ENCODE data around the gene TCEA3. TPM values are rescaled to one million over a fixed set of nuclear protein-coding genes. Genes with fewer than 3 reads are reported as not detected.

TCEA3 gene
- total RNA-seq, 1 donor from 2014 or later = 4.0 TPM

DNA sequence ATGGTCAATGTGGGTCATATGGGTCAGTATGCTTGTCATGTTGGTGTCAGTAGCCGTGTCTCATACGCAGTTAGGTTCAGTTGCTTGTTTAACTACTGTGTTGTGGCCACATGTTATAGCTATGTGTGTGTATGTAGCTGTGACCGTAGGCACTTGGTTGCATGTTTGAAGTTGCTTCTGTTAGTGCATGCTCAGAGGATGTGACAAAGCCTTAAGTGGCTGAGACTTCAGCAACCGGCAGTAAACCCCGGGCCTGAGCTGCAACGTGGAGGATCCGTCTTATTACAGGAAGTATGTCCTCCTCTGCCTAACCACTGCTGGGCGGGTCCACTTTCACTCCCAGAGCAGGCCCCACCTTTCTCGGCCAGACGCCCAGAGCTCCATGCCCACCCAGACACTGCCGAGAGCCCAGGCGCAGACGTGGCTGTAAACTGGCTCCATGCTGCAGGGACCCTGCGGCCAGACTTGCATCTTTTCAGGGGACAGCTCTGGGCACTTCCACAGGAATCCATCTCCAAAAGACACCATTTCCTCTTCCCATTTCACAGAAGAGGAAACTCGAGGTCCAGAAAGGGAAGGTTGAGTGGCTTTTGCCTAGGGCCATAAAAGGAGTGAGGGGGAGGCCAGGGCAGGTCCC lies 2.2 kb downstream of the TCEA3 start:
- Mint-ChIP-seq H3K4me1 (ENCODE audit: unreplicated experiment) (peaks cover 24% of the 10 kb centered on the region), H3K36me3 (ENCODE audit: unreplicated experiment) (peaks cover 8% of the 10 kb centered on the region), H3K27me3 (ENCODE audit: unreplicated experiment) (no peaks in the 10 kb centered on the region), H3K9me3 (ENCODE audit: unreplicated experiment) (no peaks in the 10 kb centered on the region), H3K27ac (ENCODE audit: unreplicated experiment) (peak overlapping the region; percentile 27), H3K4me3 (ENCODE audit: unreplicated experiment) (no peak overlapping the region)
- TF ChIP-seq, protein P1, sequence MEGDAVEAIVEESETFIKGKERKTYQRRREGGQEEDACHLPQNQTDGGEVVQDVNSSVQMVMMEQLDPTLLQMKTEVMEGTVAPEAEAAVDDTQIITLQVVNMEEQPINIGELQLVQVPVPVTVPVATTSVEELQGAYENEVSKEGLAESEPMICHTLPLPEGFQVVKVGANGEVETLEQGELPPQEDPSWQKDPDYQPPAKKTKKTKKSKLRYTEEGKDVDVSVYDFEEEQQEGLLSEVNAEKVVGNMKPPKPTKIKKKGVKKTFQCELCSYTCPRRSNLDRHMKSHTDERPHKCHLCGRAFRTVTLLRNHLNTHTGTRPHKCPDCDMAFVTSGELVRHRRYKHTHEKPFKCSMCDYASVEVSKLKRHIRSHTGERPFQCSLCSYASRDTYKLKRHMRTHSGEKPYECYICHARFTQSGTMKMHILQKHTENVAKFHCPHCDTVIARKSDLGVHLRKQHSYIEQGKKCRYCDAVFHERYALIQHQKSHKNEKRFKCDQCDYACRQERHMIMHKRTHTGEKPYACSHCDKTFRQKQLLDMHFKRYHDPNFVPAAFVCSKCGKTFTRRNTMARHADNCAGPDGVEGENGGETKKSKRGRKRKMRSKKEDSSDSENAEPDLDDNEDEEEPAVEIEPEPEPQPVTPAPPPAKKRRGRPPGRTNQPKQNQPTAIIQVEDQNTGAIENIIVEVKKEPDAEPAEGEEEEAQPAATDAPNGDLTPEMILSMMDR (IDR thresholded peaks at IDR 0.05) = no peak
- DNase-seq (ENCODE audit: extremely low spot score, unreplicated experiment) = no peak

- peaks cover 24% of the 10 kb centered on the region for H3K4me1 Mint-ChIP-seq (ENCODE audit: unreplicated experiment)
- H3K27ac Mint-ChIP-seq (ENCODE audit: unreplicated experiment) = peak overlapping the region; percentile 12
- peaks cover 8% of the 10 kb centered on the region for H3K36me3 Mint-ChIP-seq (ENCODE audit: unreplicated experiment)
- H3K27me3 Mint-ChIP-seq (ENCODE audit: unreplicated experiment) = no peaks in the 10 kb centered on the region
- no peaks in the 10 kb centered on the region for H3K9me3 Mint-ChIP-seq (ENCODE audit: unreplicated experiment)
- no peak overlapping the region for H3K4me3 Mint-ChIP-seq (ENCODE audit: unreplicated experiment)
- no peak for DNase-seq (ENCODE audit: extremely low spot score, unreplicated experiment)
- TF ChIP-seq, protein P1 (IDR thresholded peaks at IDR 0.05) = peak; percentile 12
Measured at GRCh38 chr1:23421753-23422240, 2.8 kb downstream of the TCEA3 start.

DNA sequence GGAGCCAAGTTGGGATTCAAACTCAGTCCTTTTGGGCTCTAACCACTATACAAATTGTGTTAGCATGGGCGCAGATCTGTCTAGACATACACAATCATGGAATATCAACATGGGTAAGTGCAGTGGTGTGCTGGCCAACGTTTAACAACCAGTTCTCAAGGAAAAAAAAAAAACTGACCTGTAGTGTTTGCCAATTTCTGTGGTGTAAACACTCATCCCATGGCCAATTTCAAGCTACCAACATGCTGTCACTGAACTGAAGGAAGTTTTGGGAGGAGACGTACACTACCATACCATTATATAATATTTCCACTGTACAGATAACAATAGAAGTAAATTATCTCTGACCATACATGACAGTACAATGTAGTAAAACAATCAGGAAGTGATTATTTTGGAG lies 3.2 kb downstream of the TCEA3 start:
- TF ChIP-seq, protein P1 (IDR thresholded peaks at IDR 0.05) = no peak
- H3K27ac Mint-ChIP-seq (ENCODE audit: unreplicated experiment) = no peak overlapping the region
- no peak overlapping the region for H3K4me3 Mint-ChIP-seq (ENCODE audit: unreplicated experiment)
- H3K9me3 Mint-ChIP-seq (ENCODE audit: unreplicated experiment) = no peaks in the 10 kb centered on the region
- H3K36me3 Mint-ChIP-seq (ENCODE audit: unreplicated experiment) = peaks cover 4% of the 10 kb centered on the region
- DNase-seq (ENCODE audit: extremely low spot score, unreplicated experiment) = no peak
- no peaks in the 10 kb centered on the region for H3K27me3 Mint-ChIP-seq (ENCODE audit: unreplicated experiment)
- H3K4me1 Mint-ChIP-seq (ENCODE audit: unreplicated experiment) = peaks cover 24% of the 10 kb centered on the region

GRCh38 chr1:23420778-23421177 lies 3.8 kb downstream of the TCEA3 start:
- Mint-ChIP-seq H3K9me3 (ENCODE audit: unreplicated experiment) (no peaks in the 10 kb centered on the region), H3K4me3 (ENCODE audit: unreplicated experiment) (no peak overlapping the region), H3K27ac (ENCODE audit: unreplicated experiment) (no peak overlapping the region), H3K36me3 (ENCODE audit: unreplicated experiment) (no peaks in the 10 kb centered on the region), H3K27me3 (ENCODE audit: unreplicated experiment) (no peaks in the 10 kb centered on the region), H3K4me1 (ENCODE audit: unreplicated experiment) (peaks cover 24% of the 10 kb centered on the region)
- TF ChIP-seq, protein P1 (IDR thresholded peaks at IDR 0.05) = no peak
- DNase-seq (ENCODE audit: extremely low spot score, unreplicated experiment) = no peak

- Mint-ChIP-seq H3K36me3 (ENCODE audit: unreplicated experiment) (no peaks in the 10 kb centered on the region), H3K27me3 (ENCODE audit: unreplicated experiment) (no peaks in the 10 kb centered on the region), H3K4me1 (ENCODE audit: unreplicated experiment) (peaks cover 17% of the 10 kb centered on the region), H3K9me3 (ENCODE audit: unreplicated experiment) (no peaks in the 10 kb centered on the region), H3K27ac (ENCODE audit: unreplicated experiment) (no peak overlapping the region), H3K4me3 (ENCODE audit: unreplicated experiment) (no peak overlapping the region)
- no peak for DNase-seq (ENCODE audit: extremely low spot score, unreplicated experiment)
- TF ChIP-seq, protein P1 (IDR thresholded peaks at IDR 0.05) = no peak
Measured at GRCh38 chr1:23419180-23419579, 5.4 kb downstream of the TCEA3 start.
